ENCODE measurements around the gene TAF11L7.
"Not testable (repeated sequence)": the region's sequence is repeated elsewhere in the genome, so short reads cannot be mapped to it uniquely, and the experiment has no call there.

The TAF11L7 gene

GRCh38 chr5:17585658-17586057 is at the start of gene TAF11L7:
Gene TAF11L7, minus strand, starts transcription at chr5:17585758.
- in situ Hi-C loops (cut with HindIII; ENCODE audit: low pct_unique_long_range_greater_than_20kb, low sequenced_read_pairs); DNase-seq (ENCODE audit: low read depth in 1 of 2, low spot score in 1 of 2): not testable (repeated sequence)

- no peak for TF ChIP-seq JUND (IDR thresholded peaks at IDR 0.05; ENCODE audit: low read depth)
- in situ Hi-C loops (cut with HindIII; ENCODE audit: low pct_unique_long_range_greater_than_20kb, low sequenced_read_pairs), result no loop called here
- DNase-seq (ENCODE audit: low read depth in 1 of 2, low spot score in 1 of 2), result no peak
Measured at GRCh38 chr5:17634160-17634559, 48.6 kb upstream of the TAF11L7 start, which contains the start of gene TAF11L14. Gene TAF11L14, plus strand, starts transcription at chr5:17634460.

DNA sequence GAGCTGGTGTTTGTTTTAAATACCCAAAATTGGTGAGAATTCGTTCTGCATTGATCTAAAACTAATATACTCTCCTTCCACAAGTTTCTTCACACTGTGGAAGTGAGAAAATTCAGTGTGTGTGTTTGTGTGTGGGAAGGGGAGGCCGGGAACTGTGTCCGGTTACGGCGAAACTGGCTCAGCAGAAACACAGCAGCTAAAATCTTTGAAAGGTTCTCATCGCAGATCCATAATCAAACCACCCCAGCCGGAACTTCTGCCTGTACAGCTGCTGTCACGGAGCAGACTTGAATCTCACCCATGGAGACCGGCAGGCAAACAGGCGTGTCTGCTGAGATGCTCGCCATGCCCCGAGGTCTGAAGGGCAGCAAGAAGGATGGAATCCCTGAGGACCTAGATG is 46.2 kb upstream of the TAF11L7 start, which contains the start of gene TAF11L13:
TSS of gene TAF11L13 (plus strand) at position 301 of the 400 bp plus-strand sequence.
- in situ Hi-C loops (cut with HindIII; ENCODE audit: low pct_unique_long_range_greater_than_20kb, low sequenced_read_pairs); DNase-seq (ENCODE audit: low read depth in 1 of 2, low spot score in 1 of 2): not testable (repeated sequence)

- in situ Hi-C loops (cut with HindIII; ENCODE audit: low pct_unique_long_range_greater_than_20kb, low sequenced_read_pairs), result no loop called here
- no peak for TF ChIP-seq JUND (IDR thresholded peaks at IDR 0.05; ENCODE audit: low read depth)
Measured at GRCh38 chr5:17625686-17626085, 40.1 kb upstream of the TAF11L7 start.

GRCh38 chr5:17620627-17621026 is 35.1 kb upstream of the TAF11L7 start:
- DNase-seq (ENCODE audit: low read depth in 1 of 2, low spot score in 1 of 2), result no peak
- in situ Hi-C loops (cut with HindIII; ENCODE audit: low pct_unique_long_range_greater_than_20kb, low sequenced_read_pairs), result no loop called here
- no peak for TF ChIP-seq JUND (IDR thresholded peaks at IDR 0.05; ENCODE audit: low read depth)

More at GRCh38 chr5:17625686-17626085, 40.1 kb upstream of the TAF11L7 start:
- no peak for DNase-seq (ENCODE audit: low read depth in 1 of 2, low spot score in 1 of 2)

DNA sequence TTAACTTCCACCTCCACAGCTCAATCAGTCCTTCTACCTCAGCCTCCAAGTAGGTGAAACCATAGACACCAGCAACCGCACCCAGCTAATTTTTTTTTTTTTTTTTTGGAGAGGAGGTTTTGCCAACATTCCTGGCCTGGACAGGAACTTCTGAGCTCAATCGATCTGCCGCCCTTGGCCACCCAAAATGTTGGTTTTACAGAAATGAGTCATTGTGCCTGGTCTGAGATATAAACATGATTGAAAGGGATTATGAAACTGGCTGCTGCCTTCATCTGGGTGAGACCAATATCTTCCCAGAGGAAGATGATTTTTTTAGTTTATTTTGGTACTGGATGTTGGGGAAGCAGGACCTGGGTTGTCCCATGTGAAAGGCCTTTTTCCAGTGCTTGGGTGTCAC is 33.8 kb upstream of the TAF11L7 start:
- in situ Hi-C loops (cut with HindIII; ENCODE audit: low pct_unique_long_range_greater_than_20kb, low sequenced_read_pairs), result no loop called here
- no peak for DNase-seq (ENCODE audit: low read depth in 1 of 2, low spot score in 1 of 2)
- TF ChIP-seq JUND (IDR thresholded peaks at IDR 0.05; ENCODE audit: low read depth), result no peak

- in situ Hi-C loops (cut with HindIII; ENCODE audit: low pct_unique_long_range_greater_than_20kb, low sequenced_read_pairs), result no loop called here
- TF ChIP-seq JUND (IDR thresholded peaks at IDR 0.05; ENCODE audit: low read depth), result no peak
- DNase-seq (ENCODE audit: low read depth in 1 of 2, low spot score in 1 of 2), result no peak
Measured at GRCh38 chr5:17614872-17615605, 29.5 kb upstream of the TAF11L7 start.

- in situ Hi-C loops (cut with HindIII; ENCODE audit: low pct_unique_long_range_greater_than_20kb, low sequenced_read_pairs); DNase-seq (ENCODE audit: low read depth in 1 of 2, low spot score in 1 of 2): not testable (repeated sequence)
Measured at GRCh38 chr5:17610092-17610491, 24.5 kb upstream of the TAF11L7 start, which contains the start of gene TAF11L12. Gene TAF11L12, plus strand, starts transcription at chr5:17610392.

DNA sequence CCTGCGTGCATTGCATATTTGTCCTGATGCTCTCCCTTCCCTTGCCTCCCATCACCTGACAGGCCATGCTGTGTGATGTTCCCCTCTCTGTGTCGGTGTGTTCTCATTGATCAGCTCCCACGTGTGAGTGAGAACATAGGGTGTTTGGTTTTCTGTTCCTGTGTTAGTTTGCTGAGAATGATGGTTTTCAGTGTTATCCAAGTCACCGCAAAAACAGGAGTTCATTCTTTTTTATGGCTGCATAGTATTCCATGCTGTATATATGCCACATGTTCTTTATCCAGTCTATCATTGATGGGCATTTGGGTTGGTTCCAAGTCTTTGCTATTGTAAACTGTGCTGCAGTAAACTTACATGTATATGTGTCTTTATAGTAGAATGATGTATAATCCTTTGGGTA is 21.9 kb upstream of the TAF11L7 start:
- in situ Hi-C loops (cut with HindIII; ENCODE audit: low pct_unique_long_range_greater_than_20kb, low sequenced_read_pairs); DNase-seq (ENCODE audit: low read depth in 1 of 2, low spot score in 1 of 2): not testable (repeated sequence)

DNA sequence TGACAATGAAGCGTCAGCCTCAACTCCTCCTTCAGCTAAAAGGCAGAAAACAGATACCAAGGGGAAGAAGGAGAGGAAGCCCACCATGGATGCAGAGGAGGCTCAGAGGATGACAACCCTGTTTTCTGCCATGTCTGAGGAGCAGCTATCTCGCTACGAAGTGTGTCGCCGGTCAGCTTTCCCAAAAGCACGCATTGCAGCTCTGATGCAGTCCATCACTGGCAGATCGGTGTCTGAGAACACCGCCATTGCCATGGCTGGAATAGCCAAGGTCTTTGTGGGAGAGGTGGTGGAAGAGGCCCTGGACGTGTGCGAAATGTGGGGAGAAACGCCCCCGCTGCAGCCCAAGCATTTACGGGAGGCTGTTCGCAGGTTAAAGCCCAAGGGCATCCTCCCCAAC is 19.4 kb upstream of the TAF11L7 start:
- in situ Hi-C loops (cut with HindIII; ENCODE audit: low pct_unique_long_range_greater_than_20kb, low sequenced_read_pairs), result no loop called here
- no peak for DNase-seq (ENCODE audit: low read depth in 1 of 2, low spot score in 1 of 2)
- TF ChIP-seq JUND (IDR thresholded peaks at IDR 0.05; ENCODE audit: low read depth), result no peak

DNA sequence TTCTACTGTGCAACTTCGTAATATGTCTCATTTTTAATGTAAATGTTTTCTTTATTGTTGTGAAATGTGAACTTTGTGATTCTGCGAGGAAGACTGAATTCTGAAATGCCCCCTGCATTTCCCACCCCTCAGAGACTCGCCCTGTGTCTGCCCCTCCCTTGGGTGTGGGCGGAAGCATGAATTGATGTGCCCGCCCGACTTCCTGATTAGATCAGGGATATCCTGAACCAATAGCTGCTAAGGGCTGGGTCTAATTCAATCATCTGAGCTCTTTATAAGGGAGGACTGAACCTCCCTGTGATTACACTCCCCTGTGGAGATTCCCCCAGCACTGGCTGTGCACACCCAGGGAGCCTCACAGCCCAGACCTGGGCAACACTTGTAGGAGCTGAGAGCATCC is 18.3 kb upstream of the TAF11L7 start, which contains the start of gene TAF11L11:
TSS of gene TAF11L11 (plus strand) at position 304 of the 400 bp plus-strand sequence.
- DNase-seq (ENCODE audit: low read depth in 1 of 2, low spot score in 1 of 2); in situ Hi-C loops (cut with HindIII; ENCODE audit: low pct_unique_long_range_greater_than_20kb, low sequenced_read_pairs): not testable (repeated sequence)

DNA sequence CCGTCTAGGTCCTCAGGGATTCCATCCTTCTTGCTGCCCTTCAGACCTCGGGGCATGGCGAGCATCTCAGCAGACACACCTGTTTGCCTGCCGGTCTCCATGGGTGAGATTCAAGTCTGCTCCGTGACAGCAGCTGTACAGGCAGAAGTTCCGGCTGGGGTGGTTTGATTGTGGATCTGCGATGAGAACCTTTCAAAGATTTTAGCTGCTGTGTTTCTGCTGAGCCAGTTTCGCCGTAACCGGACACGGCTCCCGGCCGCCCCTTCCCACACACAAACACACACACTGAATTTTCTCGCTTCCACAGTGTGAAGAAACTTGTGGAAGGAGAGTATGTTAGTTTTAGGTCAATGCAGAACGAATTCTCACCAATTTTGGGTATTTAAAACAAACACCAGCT is 12.2 kb upstream of the TAF11L7 start, which contains the start of gene TAF11L10:
TSS of gene TAF11L10 (minus strand) at position 101 of the 400 bp plus-strand sequence.
- DNase-seq (ENCODE audit: low read depth in 1 of 2, low spot score in 1 of 2); in situ Hi-C loops (cut with HindIII; ENCODE audit: low pct_unique_long_range_greater_than_20kb, low sequenced_read_pairs): not testable (repeated sequence)

DNA sequence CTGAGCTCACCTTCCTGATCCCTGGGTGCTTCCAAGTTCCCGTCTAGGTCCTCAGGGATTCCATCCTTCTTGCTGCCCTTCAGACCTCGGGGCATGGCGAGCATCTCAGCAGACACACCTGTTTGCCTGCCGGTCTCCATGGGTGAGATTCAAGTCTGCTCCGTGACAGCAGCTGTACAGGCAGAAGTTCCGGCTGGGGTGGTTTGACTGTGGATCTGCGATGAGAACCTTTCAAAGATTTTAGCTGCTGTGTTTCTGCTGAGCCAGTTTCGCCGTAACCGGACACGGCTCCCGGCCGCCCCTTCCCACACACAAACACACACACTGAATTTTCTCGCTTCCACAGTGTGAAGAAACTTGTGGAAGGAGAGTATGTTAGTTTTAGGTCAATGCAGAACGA is 8.7 kb upstream of the TAF11L7 start, which contains the start of gene TAF11L9:
TSS of gene TAF11L9 (minus strand) at position 140 of the 400 bp plus-strand sequence.
- DNase-seq (ENCODE audit: low read depth in 1 of 2, low spot score in 1 of 2); in situ Hi-C loops (cut with HindIII; ENCODE audit: low pct_unique_long_range_greater_than_20kb, low sequenced_read_pairs): not testable (repeated sequence)

- DNase-seq (ENCODE audit: low read depth in 1 of 2, low spot score in 1 of 2); in situ Hi-C loops (cut with HindIII; ENCODE audit: low pct_unique_long_range_greater_than_20kb, low sequenced_read_pairs): not testable (repeated sequence)
Measured at GRCh38 chr5:17590860-17591259, 5.3 kb upstream of the TAF11L7 start, which contains the start of gene TAF11L8. Gene TAF11L8, minus strand, starts transcription at chr5:17590960.

All from T47D (cell line).